T-helper 1 cell treated with Interleukin-12 subunit alpha and Interleukin-12 subunit beta and Interleukin-4 antibody, amounts not matched to agents 30 ng/mL and 1 ng/mL, for 36 hours (primary cell): ENCODE results near the gene RUNX2. TPM values are rescaled to one million over a fixed set of nuclear protein-coding genes. Genes with fewer than 3 reads are reported as not detected.

Experiments used
- intact Hi-C: fragments of 100-400 bp; cut with micrococcal nuclease; formaldehyde crosslinking; loops from one replicate; pipeline ENCODE4 v1.15.1; 2024
- total RNA-seq: library from RNA; stranded (reverse); gene quantifications from 2 replicates; pipeline ENCODE4 v1.2.3, GENCODE V29; 2022

RUNX2 gene
- total RNA-seq, 1 donor from 2014 or later, result 14.6 TPM

DNA sequence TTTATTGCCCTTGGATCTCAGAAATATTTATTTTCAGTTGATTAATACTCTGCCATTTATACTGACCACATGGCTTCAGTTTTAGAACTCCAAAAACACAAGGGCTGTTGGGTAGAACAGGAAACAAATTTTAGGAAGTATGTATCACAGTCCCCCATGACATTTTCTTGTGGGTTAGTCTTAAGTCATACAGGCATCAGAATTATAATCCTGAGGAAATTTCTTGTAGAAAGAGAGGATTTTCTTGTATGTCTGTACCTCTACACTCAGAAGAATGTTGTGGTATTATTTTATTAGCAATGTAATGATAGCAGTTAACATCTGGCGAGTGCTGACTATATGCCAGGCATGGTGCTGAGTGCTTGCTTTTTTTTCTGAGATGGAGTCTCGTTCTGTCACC is 384.7 kb downstream of the RUNX2 start:
- intact Hi-C loops, result loop anchor here (5.0 to 10.0 kb wide), 4 partner anchors 302 to 780 kb away; partner anchors contain the start of gene CLIC5

Other genes with a start within 250 kb of the RUNX2 start
- 7.5 and 8.1 TPM in 2 replicates for gene SUPT3H, start 49.6 kb downstream of the RUNX2 start, total RNA-seq